HL-60/S4 treated with phorbol 12-myristate 13-acetate at 8.2 ng/mL for 4 days and 3 days (cell line): ENCODE measurements around the gene SLC6A17.

Experiments used
- in situ Hi-C: fragments of 300-500 bp; cut with MboI; formaldehyde crosslinking; loops from 2 replicates; pipeline ENCODE4 v1.15.0; 2022; ENCODE audit warnings: low sequenced_read_pairs

SLC6A17 gene

DNA sequence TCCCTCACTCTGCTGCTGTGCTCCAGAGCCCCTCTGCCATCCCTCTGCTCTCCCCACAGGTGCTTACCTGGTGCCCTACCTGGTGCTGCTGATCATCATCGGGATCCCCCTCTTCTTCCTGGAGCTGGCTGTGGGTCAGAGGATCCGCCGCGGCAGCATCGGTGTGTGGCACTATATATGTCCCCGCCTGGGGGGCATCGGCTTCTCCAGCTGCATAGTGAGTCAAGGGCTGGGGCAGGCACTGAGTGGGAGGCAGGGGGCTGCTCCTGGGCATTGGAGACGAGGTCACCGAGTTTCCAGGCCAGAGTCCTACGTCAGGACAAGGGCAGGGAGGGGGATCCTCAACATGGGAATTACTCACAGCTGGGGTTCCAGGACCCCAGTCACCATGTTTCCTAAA, 21.7 kb downstream of the SLC6A17 start:
- in situ Hi-C loops = no loop called here

DNA sequence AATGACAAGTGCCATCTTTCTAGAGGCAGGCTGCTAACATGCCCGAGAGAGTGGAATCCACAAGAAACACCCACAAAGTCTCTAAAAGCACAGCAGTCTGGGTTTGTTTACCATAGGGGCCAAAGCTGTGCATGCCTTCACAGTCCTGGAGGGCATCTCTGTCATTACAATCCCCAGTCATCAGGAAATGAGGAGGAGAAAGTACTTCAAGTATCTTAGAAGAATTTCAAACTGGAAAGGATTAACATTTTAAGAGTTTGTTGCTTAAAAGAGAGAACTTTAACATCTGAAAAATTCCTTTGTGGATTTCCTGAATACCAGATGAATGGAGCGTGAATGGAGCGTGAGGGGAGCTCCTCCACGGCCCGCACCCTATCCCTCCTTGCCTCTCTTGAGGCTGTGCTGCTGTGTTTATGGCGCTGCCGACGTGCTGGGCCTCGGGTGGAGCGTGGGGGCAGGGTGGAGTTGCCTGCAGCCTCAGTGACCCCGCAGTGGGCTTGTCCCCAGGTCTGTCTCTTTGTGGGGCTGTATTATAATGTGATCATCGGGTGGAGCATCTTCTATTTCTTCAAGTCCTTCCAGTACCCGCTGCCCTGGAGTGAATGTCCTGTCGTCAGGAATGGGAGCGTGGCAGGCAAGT, 23.3 kb downstream of the SLC6A17 start:
- in situ Hi-C loops = no loop called here

DNA sequence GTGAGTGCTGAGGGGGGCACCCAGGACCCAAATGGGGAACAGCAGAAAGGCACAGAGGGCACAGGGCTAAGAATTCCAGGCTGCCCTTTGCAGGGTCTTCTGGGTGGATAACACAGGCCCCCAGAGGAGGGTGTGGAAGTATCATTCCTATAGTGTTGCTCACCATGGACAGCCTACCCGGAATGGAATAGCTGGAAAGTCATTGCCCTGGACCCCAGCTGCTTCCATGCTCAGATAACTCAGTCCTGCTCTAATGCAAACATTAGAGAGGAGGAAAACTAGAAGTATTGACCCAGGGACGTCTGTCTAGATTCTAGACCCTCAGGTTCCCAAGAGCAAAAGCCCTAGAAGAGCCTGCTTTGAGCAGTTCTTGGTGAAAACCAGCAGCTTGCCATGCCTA, 24.7 kb downstream of the SLC6A17 start:
- in situ Hi-C loops = no loop called here

DNA sequence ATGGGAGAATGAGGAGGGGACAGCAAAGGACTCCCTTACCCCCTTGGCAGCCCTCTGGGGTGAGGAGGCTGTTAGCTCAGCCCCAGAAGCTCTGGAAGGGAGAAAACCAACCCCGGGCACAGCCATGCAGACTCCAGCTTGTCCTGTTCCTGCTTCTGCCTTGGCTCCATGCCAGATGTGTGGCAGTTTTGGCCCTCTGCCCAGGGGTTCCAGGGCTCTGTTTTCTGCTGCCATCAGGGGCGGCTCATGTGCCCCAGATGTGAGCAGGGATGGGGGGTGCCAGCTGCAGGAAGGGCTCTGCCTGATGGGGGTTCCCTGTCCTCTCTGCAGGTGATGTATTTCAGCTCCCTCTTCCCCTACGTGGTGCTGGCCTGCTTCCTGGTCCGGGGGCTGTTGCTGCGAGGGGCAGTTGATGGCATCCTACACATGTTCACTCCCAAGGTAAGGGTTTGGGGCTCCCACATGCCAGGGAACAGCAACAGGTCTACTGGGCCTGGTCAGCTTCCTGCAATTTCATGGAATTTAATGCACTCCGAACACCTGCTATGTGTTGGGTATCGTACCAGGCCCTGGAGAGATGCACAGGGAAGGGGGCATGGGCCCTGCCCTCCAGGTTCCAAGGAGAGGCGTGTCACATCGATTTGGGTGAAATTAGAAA, 26.1 kb downstream of the SLC6A17 start:
- in situ Hi-C loops = no loop called here

DNA sequence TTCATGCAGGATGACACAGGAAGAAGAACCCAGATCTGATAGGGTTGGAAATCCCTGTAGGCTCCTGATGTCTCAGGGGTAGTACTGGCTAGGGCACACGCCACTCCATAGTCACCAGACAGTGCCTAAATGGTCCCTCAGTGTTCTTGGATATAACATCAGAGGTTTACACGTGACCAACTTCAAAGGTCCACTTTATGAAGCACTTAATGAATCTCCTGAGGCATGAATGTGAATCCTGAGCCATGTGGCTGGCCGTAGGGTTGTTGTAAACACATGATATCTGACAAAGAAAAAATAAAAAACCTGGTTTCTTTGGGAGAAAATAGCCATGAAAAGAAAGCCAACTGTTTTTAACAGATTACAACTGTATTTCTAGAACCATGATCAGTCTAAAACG, 27.5 kb downstream of the SLC6A17 start:
- in situ Hi-C loops = no loop called here

DNA sequence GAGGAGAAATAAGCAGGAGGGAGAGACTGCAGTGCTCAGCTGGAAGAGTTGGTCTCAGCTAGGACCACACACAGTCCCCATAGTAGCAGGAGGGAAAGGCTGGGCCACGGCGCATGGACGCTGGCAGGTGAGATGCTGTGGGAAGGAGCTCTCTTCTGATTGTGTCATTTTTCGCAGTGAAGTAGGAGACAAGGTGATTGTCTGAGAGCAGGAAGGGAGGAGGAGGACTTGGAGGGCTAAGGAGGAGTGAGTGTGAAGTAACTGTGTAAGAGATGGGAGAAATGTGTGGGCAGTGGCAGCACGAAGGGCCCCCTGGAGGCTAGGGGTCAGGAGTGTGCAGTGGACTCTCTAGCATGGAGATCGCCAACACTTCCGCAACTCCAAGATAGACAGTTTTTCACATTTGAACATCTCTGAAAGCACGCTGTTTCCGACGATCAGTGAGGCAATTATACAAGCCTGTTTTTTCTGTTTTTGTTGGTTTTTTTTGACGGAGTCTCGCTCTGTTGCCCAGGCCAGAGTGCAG, 33.4 kb downstream of the SLC6A17 start:
- in situ Hi-C loops = no loop called here

DNA sequence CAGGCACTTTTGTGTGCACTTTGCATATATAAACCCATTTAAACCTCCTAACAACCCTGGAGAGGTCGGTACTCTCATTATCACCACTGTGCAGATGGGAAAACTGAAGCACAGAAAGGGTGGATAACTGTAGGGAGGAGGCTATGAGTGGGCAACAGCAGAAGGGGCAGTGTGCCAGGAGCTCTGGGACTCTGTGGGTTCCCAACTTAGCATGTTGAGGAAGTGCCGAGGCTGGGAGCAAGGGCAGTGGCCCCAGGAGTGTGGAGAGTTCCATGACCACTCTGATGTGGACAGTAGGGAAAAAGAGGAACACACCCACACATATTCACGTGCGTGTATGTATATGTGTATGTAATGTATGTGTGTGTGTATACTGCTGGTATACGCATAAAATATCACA, 34.2 kb downstream of the SLC6A17 start:
- in situ Hi-C loops = no loop called here

DNA sequence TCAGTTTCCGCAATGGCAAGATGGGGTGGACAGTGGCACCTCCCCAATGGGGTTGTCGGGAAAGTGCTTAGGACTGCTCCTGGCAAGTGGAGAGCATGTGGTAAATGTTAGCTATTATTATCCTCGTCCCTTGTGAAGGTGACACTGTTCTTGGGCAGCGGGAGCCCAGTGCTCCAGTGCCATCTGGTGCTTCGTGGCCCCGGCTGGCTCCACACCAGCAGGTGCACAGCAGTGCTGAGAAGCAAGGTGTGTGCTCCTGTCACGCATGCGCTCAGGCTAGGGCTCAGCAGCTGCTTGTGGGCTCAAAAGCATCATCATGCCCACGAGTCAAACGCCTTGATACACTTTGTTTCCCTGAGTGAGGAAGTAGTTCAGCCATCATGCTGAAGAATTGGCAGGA, 34.9 kb downstream of the SLC6A17 start:
- in situ Hi-C loops = no loop called here

DNA sequence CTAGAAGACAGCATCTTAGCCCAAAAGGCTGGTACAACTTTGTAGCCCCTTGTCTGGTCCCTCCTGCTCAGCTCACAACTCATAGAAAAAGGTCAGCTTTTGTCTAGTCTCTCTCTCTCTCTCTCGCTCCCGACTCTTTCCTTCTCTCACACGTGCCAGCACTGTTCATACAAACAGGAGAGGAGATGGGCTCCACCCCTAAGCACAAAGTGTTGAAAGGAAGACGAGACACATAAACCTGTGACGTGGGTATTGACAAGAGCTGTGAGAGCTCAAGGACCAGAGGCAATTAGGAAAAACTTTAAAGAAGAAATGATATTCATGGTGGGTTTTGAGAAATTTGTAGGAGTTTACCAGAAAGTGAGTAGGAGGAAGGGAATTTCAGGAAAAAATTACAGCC, 36.3 kb downstream of the SLC6A17 start:
- in situ Hi-C loops = no loop called here

DNA sequence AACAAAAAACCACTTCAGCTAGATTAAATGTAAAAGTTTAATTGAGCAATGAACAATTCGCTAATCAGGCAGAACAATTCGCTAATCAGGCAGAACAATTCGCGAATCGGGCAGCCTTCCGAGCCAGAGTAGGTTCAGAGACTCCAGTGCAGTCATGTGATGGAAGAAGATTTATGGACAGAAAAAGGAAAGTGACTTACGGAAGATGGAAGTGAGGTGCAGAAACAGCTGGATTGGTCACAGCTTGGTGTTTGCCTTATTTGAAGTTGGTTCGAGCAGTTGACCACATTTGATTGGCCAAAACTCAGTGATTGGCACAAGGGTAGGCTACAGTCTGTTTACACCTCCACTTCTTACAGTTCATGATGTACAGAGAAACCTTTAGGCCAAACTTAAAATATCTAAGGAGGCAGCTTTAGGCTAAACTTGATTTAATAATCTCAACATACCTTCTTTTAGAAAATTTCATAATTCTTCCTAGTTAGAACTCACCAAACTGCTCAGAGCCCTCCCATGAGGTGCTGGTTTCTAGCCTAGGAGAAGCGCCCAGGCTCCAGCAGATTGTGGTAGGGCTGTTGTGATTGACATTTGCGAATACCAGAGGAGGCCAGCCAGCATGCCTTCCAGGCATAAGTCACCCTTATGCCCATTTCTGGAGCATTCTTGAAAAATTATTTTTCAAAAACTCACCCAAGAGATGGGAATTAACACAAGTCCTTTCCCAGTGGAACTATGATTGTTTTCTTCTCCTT, 37.0 kb downstream of the SLC6A17 start:
- in situ Hi-C loops = no loop called here

DNA sequence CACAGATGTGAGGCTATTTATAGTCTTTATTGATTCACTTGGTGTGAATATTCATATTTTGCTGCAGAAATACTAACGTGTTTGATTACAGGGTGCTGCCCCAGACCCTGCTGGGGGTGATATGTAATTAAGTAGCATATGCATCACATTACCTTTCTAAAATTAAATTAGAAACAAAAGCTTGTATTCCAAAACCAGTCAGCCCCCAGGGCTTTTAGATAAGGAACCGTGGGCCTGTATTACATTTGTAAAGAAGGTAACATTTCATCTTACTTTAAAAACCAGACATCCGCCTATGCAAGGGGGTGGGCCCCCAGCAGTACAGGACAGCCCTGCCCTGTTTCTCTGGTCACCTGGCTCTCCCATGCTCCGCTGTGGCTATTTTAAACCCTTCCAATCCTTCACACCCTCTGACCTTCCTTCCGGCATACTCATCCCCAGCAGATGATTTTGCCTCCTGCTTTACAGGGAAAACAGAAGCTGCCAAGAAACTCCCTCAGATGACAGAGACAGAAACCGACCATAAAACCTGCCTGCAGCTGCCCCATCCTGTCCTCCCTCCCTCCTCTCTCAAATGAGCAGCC, 37.8 kb downstream of the SLC6A17 start:
- in situ Hi-C loops = no loop called here

DNA sequence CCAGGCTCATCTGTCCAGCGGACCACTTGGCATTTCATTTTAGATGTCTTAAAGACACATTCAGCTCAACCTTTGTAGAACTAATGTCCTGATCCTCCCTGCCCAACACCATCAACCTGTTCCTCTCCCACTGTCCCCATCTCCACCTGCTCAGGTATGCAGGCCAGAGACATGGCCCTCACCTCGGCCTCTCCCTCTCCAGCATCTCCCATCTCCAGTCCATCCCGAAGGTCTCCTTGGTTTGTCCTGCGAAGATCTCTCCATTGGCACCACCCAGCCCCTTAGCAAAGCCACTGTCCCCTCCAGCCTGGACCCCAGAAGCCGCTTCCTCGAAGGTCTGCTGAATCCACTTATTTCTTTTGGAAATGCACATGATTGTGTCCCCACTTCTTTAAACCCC, 38.9 kb downstream of the SLC6A17 start:
- in situ Hi-C loops = no loop called here

DNA sequence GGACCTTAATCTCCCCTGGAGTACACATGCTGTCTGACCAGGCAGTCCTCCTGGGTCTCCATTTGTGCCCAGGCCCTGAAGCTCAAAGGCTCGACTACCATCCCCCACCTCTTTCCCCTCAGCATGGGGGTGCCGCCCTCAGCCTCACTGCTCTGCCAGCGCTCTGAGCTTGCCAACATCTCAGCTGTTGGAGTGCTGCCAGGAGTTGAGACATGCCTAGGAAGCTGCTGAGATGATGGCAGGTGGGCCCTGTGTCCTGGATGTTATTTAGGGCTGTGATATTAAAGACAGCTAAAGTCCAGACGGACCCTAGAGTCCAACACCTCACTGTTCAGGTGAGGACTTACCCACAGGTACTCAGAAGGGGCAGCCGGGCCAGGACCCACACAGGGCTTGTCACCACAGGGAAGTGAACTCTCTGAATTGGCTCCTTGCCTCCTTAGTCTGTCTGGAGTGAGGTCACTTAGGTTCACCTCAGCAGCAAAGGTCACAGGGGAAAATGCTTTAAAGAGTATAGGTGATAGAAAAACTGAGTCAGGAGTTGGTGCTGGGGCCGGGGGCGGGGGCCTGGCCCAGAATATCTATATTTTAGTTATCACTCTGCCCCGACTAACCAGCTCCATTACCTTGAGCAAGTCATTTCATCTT, 40.1 kb downstream of the SLC6A17 start:
- in situ Hi-C loops = no loop called here

DNA sequence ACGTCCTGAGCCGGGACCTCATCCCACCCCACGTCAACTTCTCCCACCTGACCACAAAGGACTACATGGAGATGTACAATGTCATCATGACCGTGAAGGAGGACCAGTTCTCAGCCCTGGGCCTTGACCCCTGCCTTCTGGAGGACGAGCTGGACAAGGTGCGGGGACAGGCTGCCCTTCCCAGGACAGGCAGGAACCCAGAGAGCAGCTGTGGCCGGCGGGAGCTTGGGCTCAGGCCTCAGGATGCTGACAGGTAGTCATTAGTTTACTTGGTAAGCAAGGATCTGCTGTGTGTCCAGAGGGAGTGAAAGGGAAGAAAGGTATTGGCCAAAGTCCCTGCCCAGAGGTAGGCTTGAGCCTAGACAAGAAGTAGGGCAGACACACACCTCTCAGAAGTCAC, 42.2 kb downstream of the SLC6A17 start:
- in situ Hi-C loops = no loop called here

DNA sequence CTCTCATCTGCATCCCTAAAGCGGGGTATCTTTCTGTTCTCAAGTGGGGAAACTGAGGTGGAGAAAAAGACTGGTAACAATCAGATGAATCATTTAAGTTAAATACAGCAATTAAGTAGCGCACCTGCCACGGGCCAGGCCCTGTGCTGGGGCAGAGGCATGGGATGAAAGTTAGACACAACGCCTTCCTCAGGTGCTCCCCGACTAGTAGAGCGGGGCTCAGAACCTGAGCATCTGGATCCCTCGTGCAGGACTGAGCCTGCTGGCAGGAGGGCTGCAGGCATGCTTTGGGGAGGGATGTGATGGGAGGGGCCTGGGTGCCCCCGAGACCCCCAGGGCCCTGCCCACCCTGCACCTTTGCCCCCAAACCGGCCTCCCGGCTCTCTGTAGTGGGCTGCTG, 44.9 kb downstream of the SLC6A17 start:
- in situ Hi-C loops = no loop called here

DNA sequence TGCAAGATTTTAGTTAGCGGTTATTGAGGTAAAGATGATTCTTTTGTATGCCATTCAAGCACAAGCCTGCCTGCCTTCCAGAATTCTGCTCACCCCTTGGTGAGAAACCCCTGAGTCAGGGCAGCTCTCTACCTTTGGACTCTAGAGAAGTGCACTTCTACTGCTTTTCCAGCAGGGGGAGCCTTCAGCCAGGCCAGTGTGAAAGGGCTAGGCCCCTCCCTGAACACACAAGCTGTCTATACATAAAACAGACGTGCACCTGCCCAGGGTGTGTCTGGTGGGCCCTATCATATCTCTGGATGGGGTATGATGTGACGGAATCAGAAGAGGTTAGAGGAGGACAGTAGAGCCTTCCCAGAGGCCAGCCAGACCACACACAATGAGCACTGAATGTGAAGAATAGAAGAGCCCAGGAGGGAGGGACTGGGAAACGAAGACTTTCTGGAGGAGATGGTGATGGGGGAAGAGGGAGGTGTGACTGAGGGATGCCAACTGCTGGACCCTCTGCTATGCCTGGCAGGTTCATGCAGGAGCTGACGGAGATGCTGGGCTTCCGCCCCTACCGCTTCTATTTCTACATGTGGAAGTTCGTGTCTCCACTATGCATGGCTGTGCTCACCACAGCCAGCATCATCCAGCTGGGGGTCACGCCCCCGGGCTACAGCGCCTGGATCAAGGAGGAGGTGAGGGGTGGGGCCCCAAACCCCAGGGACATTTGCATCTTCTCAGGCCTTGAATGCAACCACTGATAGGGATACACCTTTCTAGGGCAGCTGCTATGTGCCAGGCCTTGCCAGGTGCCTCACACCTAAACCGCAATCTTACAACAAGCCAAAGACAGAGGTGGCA, 46.8 kb downstream of the SLC6A17 start:
- in situ Hi-C loops = no loop called here

DNA sequence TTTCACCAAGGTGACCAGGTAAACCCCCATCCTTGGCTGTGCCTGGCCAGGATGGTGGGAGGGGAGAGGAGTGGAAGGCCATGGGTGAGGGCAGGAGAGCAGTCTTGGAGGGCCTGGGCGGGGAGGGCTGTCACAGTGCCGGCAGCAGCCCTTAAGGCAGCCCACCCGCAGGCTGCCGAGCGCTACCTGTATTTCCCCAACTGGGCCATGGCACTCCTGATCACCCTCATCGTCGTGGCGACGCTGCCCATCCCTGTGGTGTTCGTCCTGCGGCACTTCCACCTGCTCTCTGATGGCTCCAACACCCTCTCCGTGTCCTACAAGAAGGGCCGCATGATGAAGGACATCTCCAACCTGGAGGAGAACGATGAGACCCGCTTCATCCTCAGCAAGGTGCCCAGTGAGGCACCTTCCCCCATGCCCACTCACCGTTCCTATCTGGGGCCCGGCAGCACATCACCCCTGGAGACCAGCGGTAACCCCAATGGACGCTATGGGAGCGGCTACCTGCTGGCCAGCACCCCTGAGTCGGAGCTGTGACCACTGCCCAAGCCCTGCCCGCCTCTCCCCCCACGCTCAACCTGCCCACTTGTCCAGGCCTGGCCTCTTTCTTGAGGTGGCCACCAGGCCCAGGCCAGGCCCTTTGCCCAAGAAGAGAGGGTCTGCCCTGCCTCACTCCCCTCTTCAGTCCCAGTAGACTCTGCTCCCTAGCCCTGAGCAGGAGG, 47.8 kb downstream of the SLC6A17 start:
- in situ Hi-C loops = no loop called here

DNA sequence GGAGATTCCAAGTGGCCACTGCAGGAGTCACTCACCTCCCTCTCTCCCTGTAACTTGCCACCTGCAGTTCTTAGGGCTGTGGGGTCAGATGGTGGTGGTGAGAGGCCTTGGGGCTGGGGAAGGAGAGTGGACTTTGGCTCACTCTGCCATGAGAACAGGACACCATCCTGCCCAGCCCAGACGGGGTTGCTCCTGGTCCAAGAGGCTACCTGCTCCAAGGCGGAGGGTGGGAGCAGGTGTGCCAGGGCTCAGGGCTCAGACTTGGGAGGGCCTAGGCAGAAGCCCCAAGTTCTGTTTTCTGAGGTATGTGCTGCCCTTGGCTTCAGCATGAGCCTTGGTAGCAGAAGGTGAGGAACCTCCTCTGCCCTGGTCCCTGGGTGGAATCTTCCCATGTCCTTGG, 48.5 kb downstream of the SLC6A17 start:
- in situ Hi-C loops = no loop called here

DNA sequence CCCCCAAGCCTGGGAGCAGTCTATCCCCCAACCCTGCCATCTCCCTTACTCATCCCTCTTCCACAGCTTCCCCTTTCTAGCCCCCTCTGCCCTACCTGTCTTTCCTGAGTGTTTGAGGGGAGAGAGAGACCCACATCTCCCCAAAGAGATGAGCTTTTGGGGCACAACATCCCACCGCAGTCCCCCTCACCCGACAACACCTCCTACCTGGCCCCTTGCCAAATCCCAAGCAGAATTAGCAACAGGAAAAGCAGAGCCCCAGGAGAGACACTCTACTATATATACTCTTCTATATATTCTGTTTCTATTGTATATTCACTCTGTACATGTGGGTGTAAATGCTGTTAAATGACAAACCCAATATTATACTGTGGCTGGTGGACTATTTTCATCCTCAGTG, 49.9 kb downstream of the SLC6A17 start:
- in situ Hi-C loops = loop anchor here (10.0 kb wide), 2 partner anchors 105 to 255 kb away; partner anchors contain the start of gene PROK1
